Keratinocyte (primary cell): ENCODE results near the gene ATP4A. TPM values are rescaled to one million over a fixed set of nuclear protein-coding genes. Genes with fewer than 3 reads are reported as not detected.

Source experiments
- DNase-seq: peaks from one replicate; pipeline ENCODE4 v3.0.0-alpha.2; 2011; ENCODE audit warnings: low read depth, missing footprints, low spot score
- FAIRE-seq: peaks from 2 replicates; lab custom pipeline; 2011; peaks lifted over from hg19 to GRCh38; lab: Jason Lieb, UNC
- H2AFZ ChIP-seq: 2 replicates; pipeline ENCODE4 v1.6.0; 2012; ENCODE audit warnings: low read length, control low read depth, inconsistent platforms; ENCODE audit not compliant: control insufficient read depth
- H3K27ac ChIP-seq: 2 replicates; pipeline ENCODE4 v1.5.1; 2011; ENCODE audit warnings: low read length; ENCODE audit not compliant: control insufficient read depth, insufficient read depth
- H3K27me3 ChIP-seq: 3 replicates; pipeline ENCODE4 v1.6.0; 2011; ENCODE audit warnings: low read length; ENCODE audit not compliant: control insufficient read depth, insufficient read depth; ENCODE audit errors: extremely low read depth
- H3K36me3 ChIP-seq, 2 experiments: 2 replicates in 1 of 2; 3 replicates in 1 of 2; pipeline ENCODE4 v1.5.1; 2011; ENCODE audit warnings: low read length in 2 of 2, mild to moderate bottlenecking in 1 of 2; ENCODE audit not compliant: control insufficient read depth in 2 of 2, insufficient read depth in 2 of 2; ENCODE audit errors: extremely low read depth in 1 of 2
- H3K4me1 ChIP-seq: 3 replicates; pipeline ENCODE4 v1.5.1; 2011; ENCODE audit warnings: low read length; ENCODE audit not compliant: control insufficient read depth, insufficient read depth; ENCODE audit errors: extremely low read depth
- H3K4me2 ChIP-seq: 3 replicates; pipeline ENCODE4 v1.6.0; 2011; ENCODE audit warnings: low read depth, low read length; ENCODE audit not compliant: control insufficient read depth, insufficient read depth; ENCODE audit errors: extremely low read depth
- H3K4me3 ChIP-seq, 3 experiments: fragments of 200-600 bp in 1 of 3; sonication (generic) in 1 of 3; 2 replicates in 2 of 3; 3 replicates in 1 of 3; pipeline ENCODE4 v1.5.1; 2011 to 2016; ENCODE audit warnings: low read length in 3 of 3, mild to moderate bottlenecking in 3 of 3, control low read depth in 2 of 3, inconsistent platforms in 1 of 3, low read depth in 1 of 3, mixed read lengths in 1 of 3, mixed run types in 1 of 3, moderate library complexity in 1 of 3; ENCODE audit not compliant: control insufficient read depth in 2 of 3, insufficient read depth in 2 of 3; ENCODE audit errors: extremely low read depth in 1 of 3
- H3K79me2 ChIP-seq: 2 replicates; pipeline ENCODE4 v1.6.0; 2012; ENCODE audit warnings: low read length; ENCODE audit not compliant: control insufficient read depth, insufficient read depth
- H3K9ac ChIP-seq: 3 replicates; pipeline ENCODE4 v1.6.0; 2011; ENCODE audit warnings: low read length; ENCODE audit not compliant: control insufficient read depth, insufficient read depth; ENCODE audit errors: extremely low read depth
- H3K9me1 ChIP-seq: 3 replicates; pipeline ENCODE4 v1.6.0; 2011; ENCODE audit warnings: low read length; ENCODE audit not compliant: control insufficient read depth, insufficient read depth; ENCODE audit errors: extremely low read depth
- H3K9me3 ChIP-seq: 2 replicates; pipeline ENCODE4 v1.5.1; 2012; ENCODE audit warnings: low read depth, low read length; ENCODE audit not compliant: control insufficient read depth
- H4K20me1 ChIP-seq: 3 replicates; pipeline ENCODE4 v1.6.0; 2011; ENCODE audit warnings: low read length; ENCODE audit not compliant: control insufficient read depth, insufficient read depth; ENCODE audit errors: extremely low read depth
- EZH2 ChIP-seq: IDR thresholded peaks from one replicate; pipeline ENCODE4 v1.6.1; 2012; ENCODE audit warnings: inconsistent platforms, mild to moderate bottlenecking, low read length, moderate library complexity
- dilution Hi-C: fragments of 300-500 bp; cut with MboI; formaldehyde crosslinking; loops from one replicate; pipeline ENCODE4 v1.7.0; 2020; ENCODE audit warnings: low sequenced_read_pairs; ENCODE audit not compliant: extremely low pct_ligation_motif_present
- polyA plus RNA-seq, 5 experiments: library from polyadenylated mRNA; depleted of rRNA in 3 of 5; stranded (reverse) in 3 of 5; stranded (forward) in 1 of 5; unstranded in 1 of 5; fragments of >200 nt; gene quantifications; 1 replicate in 1 of 5; 2 replicates in 3 of 5; 3 replicates in 1 of 5; pipeline versions ENCODE4 v1.2.1 to v1.2.3, GENCODE V29; 2011 to 2012; ENCODE audit warnings: missing spikeins in 2 of 5, low read depth in 1 of 5, low replicate concordance in 1 of 5
- TF ChIP-seq, protein P1 (sequence below), 3 experiments: IDR thresholded peaks in 1 of 3; conservative IDR thresholded peaks in 1 of 3; optimal IDR thresholded peaks in 1 of 3; 2 replicates in 2 of 3; 3 replicates in 1 of 3; pipeline versions ENCODE3 to v1.5.1; 2011; ENCODE audit warnings: low read length in 3 of 3, mild to moderate bottlenecking in 3 of 3, moderate library complexity in 2 of 3, control low read depth in 1 of 3, inconsistent platforms in 1 of 3; ENCODE audit not compliant: insufficient read depth in 2 of 3; ENCODE audit errors: extremely low read depth in 1 of 3

Gene ATP4A
- polyA plus RNA-seq, 1 donor (not counting 4 experiments of a cell fraction or from before 2014, with no cell fraction given): not detected

DNA sequence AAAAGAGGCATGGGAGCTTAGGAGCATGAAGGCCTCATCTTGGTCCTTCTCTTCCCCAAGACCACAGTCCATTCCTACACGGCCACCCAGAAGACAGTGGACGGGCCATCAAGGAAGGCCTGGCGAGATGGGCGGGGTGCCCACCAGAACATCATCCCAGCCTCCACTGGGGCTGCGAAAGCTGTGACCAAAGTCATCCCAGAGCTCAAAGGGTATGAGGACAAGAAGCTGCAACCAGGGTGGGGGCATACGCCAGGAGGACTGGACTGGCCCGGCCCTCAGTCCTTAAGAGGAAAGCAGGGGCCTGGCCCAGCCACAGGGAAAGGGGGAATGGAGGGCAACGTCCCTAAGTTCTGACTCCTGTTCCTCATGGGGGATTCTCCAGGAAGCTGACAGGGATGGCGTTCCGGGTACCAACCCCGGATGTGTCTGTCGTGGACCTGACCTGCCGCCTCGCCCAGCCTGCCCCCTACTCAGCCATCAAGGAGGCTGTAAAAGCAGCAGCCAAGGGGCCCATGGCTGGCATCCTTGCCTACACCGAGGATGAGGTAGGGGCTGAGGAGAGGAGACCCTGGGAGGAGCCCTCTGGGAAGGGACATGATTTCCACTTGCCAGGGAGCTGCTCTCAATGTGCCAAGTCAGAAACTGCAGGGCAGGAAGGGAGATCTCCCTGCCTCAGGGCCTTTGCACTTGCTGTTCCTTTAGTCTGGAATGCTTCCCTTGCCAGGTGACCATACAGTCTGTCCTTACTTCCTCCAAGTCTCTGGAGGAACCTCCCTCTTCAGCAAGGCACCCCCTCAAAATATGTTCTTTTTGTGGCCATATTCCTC lies 20.0 kb downstream of the ATP4A start:
- H3K79me2 ChIP-seq: peaks cover 32% of the 10 kb centered on the region
- no peaks in the 10 kb centered on the region for H3K9me3 ChIP-seq
- peaks cover 15% of the 10 kb centered on the region for H3K4me1 ChIP-seq
- TF ChIP-seq, protein P1, sequence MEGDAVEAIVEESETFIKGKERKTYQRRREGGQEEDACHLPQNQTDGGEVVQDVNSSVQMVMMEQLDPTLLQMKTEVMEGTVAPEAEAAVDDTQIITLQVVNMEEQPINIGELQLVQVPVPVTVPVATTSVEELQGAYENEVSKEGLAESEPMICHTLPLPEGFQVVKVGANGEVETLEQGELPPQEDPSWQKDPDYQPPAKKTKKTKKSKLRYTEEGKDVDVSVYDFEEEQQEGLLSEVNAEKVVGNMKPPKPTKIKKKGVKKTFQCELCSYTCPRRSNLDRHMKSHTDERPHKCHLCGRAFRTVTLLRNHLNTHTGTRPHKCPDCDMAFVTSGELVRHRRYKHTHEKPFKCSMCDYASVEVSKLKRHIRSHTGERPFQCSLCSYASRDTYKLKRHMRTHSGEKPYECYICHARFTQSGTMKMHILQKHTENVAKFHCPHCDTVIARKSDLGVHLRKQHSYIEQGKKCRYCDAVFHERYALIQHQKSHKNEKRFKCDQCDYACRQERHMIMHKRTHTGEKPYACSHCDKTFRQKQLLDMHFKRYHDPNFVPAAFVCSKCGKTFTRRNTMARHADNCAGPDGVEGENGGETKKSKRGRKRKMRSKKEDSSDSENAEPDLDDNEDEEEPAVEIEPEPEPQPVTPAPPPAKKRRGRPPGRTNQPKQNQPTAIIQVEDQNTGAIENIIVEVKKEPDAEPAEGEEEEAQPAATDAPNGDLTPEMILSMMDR (optimal IDR thresholded peaks at IDR 0.05 in 1 of 3, IDR thresholded peaks at IDR 0.05 in 1 of 3, conservative IDR thresholded peaks at IDR 0.05 in 1 of 3; ENCODE audit: extremely low read depth in 1 of 3, insufficient read depth in 2 of 3, low read length in 3 of 3): no peak
- TF ChIP-seq EZH2: no peak
- FAIRE-seq: no peak
- no peaks in the 10 kb centered on the region for H4K20me1 ChIP-seq
- no peaks in the 10 kb centered on the region for H3K27me3 ChIP-seq
- DNase-seq: no peak
- no peak overlapping the region for H3K27ac ChIP-seq
- dilution Hi-C loops: no loop called here
- H3K36me3 ChIP-seq: peaks cover 9 to 15% of the 10 kb centered on the region in 2 experiments
- no peaks in the 10 kb centered on the region for H3K9me1 ChIP-seq
- no peak overlapping the region for H3K4me3 ChIP-seq
- no peak overlapping the region for H3K9ac ChIP-seq
- peak overlapping the region; percentile 90 for H3K4me2 ChIP-seq
- H2AFZ ChIP-seq: no peak overlapping the region

DNA sequence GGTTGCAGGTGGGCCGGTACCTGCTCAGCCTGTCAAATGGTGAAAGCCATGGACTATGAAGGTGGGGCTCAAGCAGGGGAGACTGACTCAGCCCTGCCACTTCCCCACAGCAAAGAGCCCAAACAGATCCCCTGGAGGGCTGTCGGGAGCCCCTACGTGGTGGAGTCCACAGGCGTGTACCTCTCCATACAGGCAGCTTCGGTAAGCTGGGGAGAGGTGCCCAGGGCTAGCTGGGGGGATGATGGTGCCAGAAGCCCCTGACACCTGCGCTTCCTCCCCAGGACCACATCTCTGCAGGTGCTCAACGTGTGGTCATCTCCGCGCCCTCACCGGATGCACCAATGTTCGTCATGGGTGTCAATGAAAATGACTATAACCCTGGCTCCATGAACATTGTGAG lies 21.2 kb downstream of the ATP4A start:
- Histone ChIP-seq H3K9me3 (no peaks in the 10 kb centered on the region), H3K4me1 (peaks cover 15% of the 10 kb centered on the region), H3K79me2 (peaks cover 32% of the 10 kb centered on the region), H3K9ac (no peak overlapping the region), H3K9me1 (no peaks in the 10 kb centered on the region), H4K20me1 (no peaks in the 10 kb centered on the region), H2AFZ (no peak overlapping the region), H3K27ac (no peak overlapping the region), H3K27me3 (no peaks in the 10 kb centered on the region), H3K4me2 (no peak overlapping the region), H3K36me3 (peaks cover 6 to 9% of the 10 kb centered on the region in 2 experiments), H3K4me3 (no peak overlapping the region)
- TF ChIP-seq EZH2: no peak
- TF ChIP-seq, protein P1 (optimal IDR thresholded peaks at IDR 0.05 in 1 of 3, IDR thresholded peaks at IDR 0.05 in 1 of 3, conservative IDR thresholded peaks at IDR 0.05 in 1 of 3; ENCODE audit: extremely low read depth in 1 of 3, insufficient read depth in 2 of 3, low read length in 3 of 3): no peak
- dilution Hi-C loops: no loop called here
- no peak for FAIRE-seq
- DNase-seq: no peak
